Breast epithelium (tissue), 4 donors: Measurements from ENCODE around the gene UGP2. TPM values are rescaled to one million over a fixed set of nuclear protein-coding genes. Genes with fewer than 3 reads are reported as not detected.
"Not testable (repeated sequence)": the region's sequence is repeated elsewhere in the genome, so short reads cannot be mapped to it uniquely, and the experiment has no call there.

ENCODE experiments used
- DNase-seq, 2 donors: peaks; one replicate each; pipeline ENCODE4 v3.0.0-alpha.2; 2019; ENCODE audit warnings: low spot score in 2 of 2
- H3K27ac ChIP-seq, 2 donors: fragments of 200-600 bp; sonication (generic) in 1 of 2; one replicate each; pipeline ENCODE4 v1.5.1; 2016 to 2019; ENCODE audit warnings: mild to moderate bottlenecking in 1 of 2
- H3K27me3 ChIP-seq, 2 donors: fragments of 200-600 bp; sonication (generic) in 1 of 2; one replicate each; pipeline versions ENCODE4 v1.5.1 to v1.6.0; 2017 to 2019; ENCODE audit warnings: control low read depth in 1 of 2, mild to moderate bottlenecking in 1 of 2
- H3K36me3 ChIP-seq: fragments of 200-600 bp; one replicate; pipeline ENCODE4 v1.5.1; 2019
- H3K4me1 ChIP-seq, 2 donors: fragments of 200-600 bp; sonication (generic); one replicate each; pipeline ENCODE4 v1.5.1; 2016 to 2019; ENCODE audit warnings: control low read depth in 1 of 2
- H3K4me3 ChIP-seq, 3 donors: fragments of 200-600 bp; sonication (generic); 1 replicate in 2 of 3; 2 replicates in 1 of 3; pipeline ENCODE4 v1.5.1; 2016 to 2019; ENCODE audit warnings: mild to moderate bottlenecking in 3 of 3, moderate library complexity in 2 of 3
- H3K9me3 ChIP-seq, 2 donors: fragments of 200-600 bp; sonication (generic) in 1 of 2; one replicate each; pipeline ENCODE4 v1.5.1; 2016 to 2019; ENCODE audit warnings: control low read depth in 1 of 2
- CTCF ChIP-seq, 3 donors: fragments of 450-650 bp; IDR thresholded peaks; one replicate each; pipeline ENCODE4 v1.5.1; 2016 to 2017; ENCODE audit warnings: antibody characterized with exemption in 3 of 3, mild to moderate bottlenecking in 3 of 3, moderate library complexity in 3 of 3
- POLR2A ChIP-seq: fragments of 450-650 bp; IDR thresholded peaks from one replicate; pipeline ENCODE4 v1.6.1; 2016; ENCODE audit warnings: antibody characterized with exemption, mild to moderate bottlenecking, moderate library complexity
- POLR2AphosphoS5 ChIP-seq, 3 donors: sonication (generic); formaldehyde crosslinking; IDR thresholded peaks; one replicate each; pipeline ENCODE4 v1.6.1; 2017; ENCODE audit warnings: antibody characterized with exemption in 3 of 3
- intact Hi-C: fragments of 100-400 bp; cut with DNase I; formaldehyde crosslinking; loops from one replicate; pipeline ENCODE4 v1.15.1; 2023; ENCODE audit warnings: low total_unique reads
- total RNA-seq, 3 donors: library from RNA; depleted of rRNA; stranded (reverse); fragments of >200 nt; gene quantifications; one replicate each; pipeline ENCODE4 v1.1.0, GENCODE V29; 2016

UGP2 gene
- total RNA-seq, 3 donors from 2014 or later = 147 to 337 (median 204) TPM

- Histone ChIP-seq H3K4me1 (no peaks in the 10 kb centered on the region), H3K27ac (no peak overlapping the region), H3K27me3 (no peaks in the 10 kb centered on the region), H3K36me3 (no peaks in the 10 kb centered on the region), H3K4me3 (no peak overlapping the region), H3K9me3 (no peaks in the 10 kb centered on the region)
- TF ChIP-seq POLR2A (no peak), POLR2AphosphoS5 (IDR thresholded peaks at IDR 0.05) (no peak), CTCF (IDR thresholded peaks at IDR 0.05) (no peak)
- intact Hi-C loops = no loop called here
- DNase-seq = no peak
These were observed 72.6 kb downstream of the UGP2 start for GRCh38 chr2:63914311-63914710.

DNA sequence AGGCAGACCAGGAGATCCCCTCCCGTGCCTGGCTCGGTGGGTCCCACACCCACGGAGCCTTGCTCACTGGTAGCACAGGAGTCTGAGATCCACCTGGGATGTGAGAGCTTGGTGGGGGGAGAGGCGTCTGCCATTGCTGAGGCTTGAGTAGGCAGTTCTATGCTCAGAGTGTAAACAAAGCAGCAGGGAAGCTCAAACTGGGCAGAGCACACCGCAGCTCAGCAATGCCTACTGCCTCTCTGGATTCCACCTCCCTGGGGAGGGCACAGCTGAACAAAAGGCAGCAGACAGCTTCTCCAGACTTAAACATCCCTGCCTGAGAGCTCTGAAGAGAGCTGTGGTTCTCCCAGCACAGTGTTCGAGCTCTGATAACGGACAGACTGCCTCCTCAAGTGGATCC is 85.1 kb downstream of the UGP2 start:
- H3K9me3 ChIP-seq = no peaks in the 10 kb centered on the region
- no peaks in the 10 kb centered on the region for H3K4me1 ChIP-seq
- H3K36me3 ChIP-seq = no peaks in the 10 kb centered on the region
- no peaks in the 10 kb centered on the region for H3K27me3 ChIP-seq
- no peak for DNase-seq
- no peak overlapping the region for H3K27ac ChIP-seq
- no peak for TF ChIP-seq POLR2AphosphoS5 (IDR thresholded peaks at IDR 0.05)
- TF ChIP-seq POLR2A = no peak
- no peak for TF ChIP-seq CTCF (IDR thresholded peaks at IDR 0.05)
- H3K4me3 ChIP-seq = no peak overlapping the region
- intact Hi-C loops = no loop called here

GRCh38 chr2:63932104-63932503 is 90.4 kb downstream of the UGP2 start:
- not testable (repeated sequence) for DNase-seq, H3K27ac ChIP-seq
- peaks cover 12% of the 10 kb centered on the region for H3K36me3 ChIP-seq

More at GRCh38 chr2:63932104-63932503, 90.4 kb downstream of the UGP2 start:
- H3K4me3 ChIP-seq, intact Hi-C loops, H3K9me3 ChIP-seq, H3K4me1 ChIP-seq, H3K27me3 ChIP-seq: not testable (repeated sequence)

Other genes starting within 250 kb of the UGP2 start
- 10 to 100 TPM; 26.9 to 39.8 (median 36.7) TPM for gene VPS54, start 177.5 kb downstream of the UGP2 start, total RNA-seq